ENCODE data around the gene IGF2.

The IGF2 gene

GRCh38 chr11:2156416-2157182, 17.4 kb upstream of the IGF2 start:
- TF ChIP-seq ZIC2 (tag by site-specific recombination; IDR thresholded peaks at IDR 0.05), result peak; percentile 59
- no peak for TF ChIP-seq ZNF513 (tag by site-specific recombination; IDR thresholded peaks at IDR 0.05)
- 0 out of 2 replicates have a peak, but pooled peaks have one; percentile 37 for TF ChIP-seq PATZ1 (tag by site-specific recombination; IDR thresholded peaks at IDR 0.05)
- TF ChIP-seq GLIS1 (tag by site-specific recombination; IDR thresholded peaks at IDR 0.05), result peak; percentile 97
- TF ChIP-seq ZNF10 (tag by site-specific recombination; IDR thresholded peaks at IDR 0.05), result no peak
- TF ChIP-seq CTCF (tag by site-specific recombination; IDR thresholded peaks at IDR 0.05), result peak; percentile 59; the same call in 1 of the 2 replicates
- TF ChIP-seq ZNF830 (tag by site-specific recombination; IDR thresholded peaks at IDR 0.05; ENCODE audit: low read depth), result no peak
- TF ChIP-seq ZNF768 (tag by site-specific recombination; IDR thresholded peaks at IDR 0.05), result no peak
- TF ChIP-seq ZNF561 (tag by site-specific recombination; IDR thresholded peaks at IDR 0.05; ENCODE audit: borderline replicate concordance), result no peak
- peak; percentile 70 for TF ChIP-seq ZNF654 (tag by site-specific recombination; IDR thresholded peaks at IDR 0.05; ENCODE audit: low read depth)
- peak; percentile 71 for TF ChIP-seq GLIS2 (tag by site-specific recombination; IDR thresholded peaks at IDR 0.05)
- TF ChIP-seq ZBTB26 (tag by site-specific recombination; optimal IDR thresholded peaks at IDR 0.05), result no peak
- H3K36me3 ChIP-seq (ENCODE audit: control insufficient read depth in 2 of 2, insufficient read depth in 1 of 2, low read length in 2 of 2), result no peaks in the 10 kb centered on the region
- POLR2A ChIA-PET, result interaction anchor here (1.0 to 1.3 kb wide), 3 partner anchors 119 to 274 kb away, joined by 3 to 5 read pairs (median 4); no protein-coding TSS in a partner anchor
- no peaks in the 10 kb centered on the region for H3K9me3 ChIP-seq (ENCODE audit: control insufficient read depth, insufficient read depth, low read depth, low read length)
- CTCF ChIA-PET, result interaction anchor here (0.6 to 10.0 kb wide), 41 partner anchors 9 to 519 kb away, joined by 3 to 119 read pairs (median 4); no protein-coding TSS in a partner anchor
- no peak overlapping the region for H3K4me3 ChIP-seq (ENCODE audit: low read depth, low read length)
- no peak overlapping the region for H3K27ac ChIP-seq (ENCODE audit: extremely low read depth, low read depth, low read length)
- H3K4me1 ChIP-seq (ENCODE audit: control insufficient read depth, insufficient read depth, low read length), result no peaks in the 10 kb centered on the region

- Histone ChIP-seq H3K4me1 (ENCODE audit: control insufficient read depth, insufficient read depth, low read length) (no peaks in the 10 kb centered on the region), H3K27ac (ENCODE audit: extremely low read depth, low read depth, low read length) (no peak overlapping the region), H3K36me3 (ENCODE audit: control insufficient read depth in 2 of 2, insufficient read depth in 1 of 2, low read length in 2 of 2) (no peaks in the 10 kb centered on the region), H3K4me3 (ENCODE audit: low read depth, low read length) (no peak overlapping the region), H3K9me3 (ENCODE audit: control insufficient read depth, insufficient read depth, low read depth, low read length) (no peaks in the 10 kb centered on the region)
- CTCF ChIA-PET, result interaction anchor here (0.6 to 10.0 kb wide), 23 partner anchors 8 to 518 kb away, joined by 3 to 119 read pairs (median 5); partner anchors contain the start of genes H19 and TNNI2
- POLR2A ChIA-PET, result interaction anchor here (0.6 to 1.3 kb wide), 3 partner anchors 118 to 1681 kb away, joined by 3 to 10 read pairs (median 5); no protein-coding TSS in a partner anchor
- TF ChIP-seq GLI2 (tag by site-specific recombination; IDR thresholded peaks at IDR 0.05; ENCODE audit: borderline replicate concordance, low read depth) (no peak), KLF9 (tag by site-specific recombination; IDR thresholded peaks at IDR 0.05; ENCODE audit: low read depth) (no peak), ZNF518A (tag by site-specific recombination; conservative IDR thresholded peaks at IDR 0.05; ENCODE audit: low read depth) (no peak), ZBTB7A (tag by site-specific recombination; IDR thresholded peaks at IDR 0.05; ENCODE audit: low read depth) (no peak), ZNF830 (tag by site-specific recombination; IDR thresholded peaks at IDR 0.05; ENCODE audit: low read depth) (no peak), ZNF549 (tag by site-specific recombination; IDR thresholded peaks at IDR 0.05) (no peak), ZNF501 (tag by site-specific recombination; IDR thresholded peaks at IDR 0.05) (no peak)
Observed at GRCh38 chr11:2155511-2155910, 16.3 kb upstream of the IGF2 start.

Data from HEK293 (cell line).